GM20431 (cell line): ENCODE data around the gene DNAJA3.
"Not testable (repeated sequence)": the region's sequence is repeated elsewhere in the genome, so short reads cannot be mapped to it uniquely, and the experiment has no call there.

Source experiments
- in situ Hi-C: fragments of 300-500 bp; cut with MseI, MboI; formaldehyde crosslinking; loops from one replicate; pipeline ENCODE4 v1.15.0; 2020; ENCODE audit warnings: low sequenced_read_pairs; ENCODE audit not compliant: unreplicated experiment

DNAJA3 gene

GRCh38 chr16:4386951-4387565, 38.6 kb upstream of the DNAJA3 start:
- in situ Hi-C loops: no loop called here

- in situ Hi-C loops: no loop called here
Measured at GRCh38 chr16:4387781-4388180, 37.9 kb upstream of the DNAJA3 start.

- in situ Hi-C loops: no loop called here
Measured at GRCh38 chr16:4388271-4389021, 37.2 kb upstream of the DNAJA3 start.

- in situ Hi-C loops: no loop called here
Measured at GRCh38 chr16:4389051-4389955, 36.4 kb upstream of the DNAJA3 start.

GRCh38 chr16:4390266-4391260, 35.1 kb upstream of the DNAJA3 start:
- in situ Hi-C loops: no loop called here

GRCh38 chr16:4391631-4392381, 33.9 kb upstream of the DNAJA3 start:
- in situ Hi-C loops: no loop called here

- in situ Hi-C loops: no loop called here
Measured at GRCh38 chr16:4392382-4393239, 33.1 kb upstream of the DNAJA3 start.

GRCh38 chr16:4393240-4393600, 32.4 kb upstream of the DNAJA3 start:
- in situ Hi-C loops: no loop called here

GRCh38 chr16:4393850-4394249, 31.8 kb upstream of the DNAJA3 start:
- in situ Hi-C loops: not testable (repeated sequence)

- in situ Hi-C loops: no loop called here
Measured at GRCh38 chr16:4395055-4395726, 30.5 kb upstream of the DNAJA3 start.

- in situ Hi-C loops: no loop called here
Measured at GRCh38 chr16:4399001-4399730, 26.5 kb upstream of the DNAJA3 start.

GRCh38 chr16:4401094-4401501, 24.6 kb upstream of the DNAJA3 start:
- in situ Hi-C loops: no loop called here

GRCh38 chr16:4401510-4401909, 24.2 kb upstream of the DNAJA3 start:
- in situ Hi-C loops: no loop called here

- in situ Hi-C loops: no loop called here
Measured at GRCh38 chr16:4402439-4403132, 23.1 kb upstream of the DNAJA3 start.

- in situ Hi-C loops: no loop called here
Measured at GRCh38 chr16:4403133-4403949, 22.3 kb upstream of the DNAJA3 start.
